IMR-90 (cell line): ENCODE data around the gene VCP. TPM values are rescaled to one million over a fixed set of nuclear protein-coding genes. Genes with fewer than 3 reads are reported as not detected.

Experiments used
- ATAC-seq: fragments of 200-7000 bp; cut with Tn5 transposase; 2 replicates; pipeline ENCODE4 v1.9.1; 2020; ENCODE audit warnings: low read depth, mild to moderate bottlenecking, moderate library complexity
- BruUV-seq: library from RNA; stranded (reverse); fragments of 400-500 nt; replicated peaks from 2 replicates; lab custom pipeline; 2021; lab: Mats Ljungman, UMichigan
- CTCF ChIA-PET: fragments of 300-600 bp; formaldehyde crosslinking; extraction: SDS; loops from one replicate; lab custom pipeline; 2021; ENCODE audit warnings: antibody characterized with exemption; lab: Yijun Ruan, JAX
- POLR2A ChIA-PET: fragments of 300-600 bp; sonication (Branson Sonifier 250); formaldehyde crosslinking; loops from one replicate; lab custom pipeline; 2022; ENCODE audit warnings: antibody characterized with exemption; ENCODE audit not compliant: unreplicated experiment; lab: Charles Lee
- DNase-seq: peaks from one replicate; pipeline ENCODE4 v3.0.0; 2013
- H2AFZ ChIP-seq: replicated peaks from 2 replicates; pipeline ENCODE3; 2013; ENCODE audit warnings: low read length, mild to moderate bottlenecking; ENCODE audit not compliant: poor library complexity
- H2AK5ac ChIP-seq: 2 replicates; pipeline ENCODE4 v1.6.1; 2013; ENCODE audit warnings: low read depth, low read length, inconsistent platforms
- H2AK9ac ChIP-seq: replicated peaks from 2 replicates; pipeline ENCODE3; 2013; ENCODE audit warnings: mild to moderate bottlenecking, low read depth, low read length, moderate library complexity; ENCODE audit not compliant: poor library complexity
- H2BK120ac ChIP-seq: 2 replicates; pipeline ENCODE4 v1.6.1; 2013; ENCODE audit warnings: low read depth, low read length, inconsistent platforms
- H2BK15ac ChIP-seq: 3 replicates; pipeline ENCODE4 v1.6.1; 2013; ENCODE audit warnings: low read depth, low read length, inconsistent platforms
- H2BK20ac ChIP-seq: 2 replicates; pipeline ENCODE4 v1.6.1; 2013; ENCODE audit warnings: low read depth, mild to moderate bottlenecking, inconsistent platforms, low read length, moderate library complexity
- H2BK5ac ChIP-seq: 2 replicates; pipeline ENCODE4 v1.6.1; 2013; ENCODE audit warnings: mild to moderate bottlenecking, low read depth, low read length, inconsistent platforms; ENCODE audit not compliant: poor library complexity, severe bottlenecking
- H3K14ac ChIP-seq: replicated peaks from 2 replicates; pipeline ENCODE4 v1.6.1; 2013; ENCODE audit warnings: low read depth, low read length, inconsistent platforms
- H3K18ac ChIP-seq: 2 replicates; pipeline ENCODE4 v1.6.1; 2013; ENCODE audit warnings: low read depth, low read length, control low read depth
- H3K23ac ChIP-seq: 2 replicates; pipeline ENCODE4 v1.6.1; 2013; ENCODE audit warnings: low read depth, low read length, inconsistent platforms
- H3K27ac ChIP-seq: 2 replicates; pipeline ENCODE4 v1.5.1; 2013; ENCODE audit warnings: mild to moderate bottlenecking, control low read depth, low read length; ENCODE audit not compliant: insufficient read depth
- H3K27me3 ChIP-seq: 2 replicates; pipeline ENCODE4 v1.6.1; 2013; ENCODE audit warnings: low read length; ENCODE audit not compliant: control insufficient read depth, insufficient read depth
- H3K36me3 ChIP-seq: 2 replicates; pipeline ENCODE4 v1.6.1; 2013; ENCODE audit warnings: low read length, mixed read lengths; ENCODE audit not compliant: control insufficient read depth, insufficient read depth
- H3K4ac ChIP-seq: 2 replicates; pipeline ENCODE4 v1.6.1; 2013; ENCODE audit warnings: low read depth, low read length, inconsistent platforms
- H3K4me1 ChIP-seq: 2 replicates; pipeline ENCODE4 v1.6.1; 2013; ENCODE audit warnings: low read length, mixed read lengths; ENCODE audit not compliant: control insufficient read depth, insufficient read depth
- H3K4me2 ChIP-seq: 2 replicates; pipeline ENCODE4 v1.6.1; 2013; ENCODE audit warnings: low read depth, mild to moderate bottlenecking, control low read depth, low read length, moderate library complexity
- H3K4me3 ChIP-seq: 2 replicates; pipeline ENCODE4 v1.5.1; 2013; ENCODE audit warnings: low read depth, mild to moderate bottlenecking, control low read depth, low read length, moderate library complexity; ENCODE audit not compliant: insufficient read depth
- H3K56ac ChIP-seq: 2 replicates; pipeline ENCODE4 v1.6.1; 2013; ENCODE audit warnings: low read length, inconsistent platforms; ENCODE audit not compliant: insufficient read depth; ENCODE audit errors: extremely low read depth
- H3K79me1 ChIP-seq, 2 experiments: 2 replicates each; pipeline ENCODE4 v1.6.1; 2013; ENCODE audit warnings: low read length in 2 of 2, inconsistent platforms in 1 of 2, low read depth in 1 of 2
- H3K9ac ChIP-seq: 2 replicates; pipeline ENCODE4 v1.6.1; 2013; ENCODE audit warnings: low read depth, low read length, control low read depth
- H3K9me1 ChIP-seq: 2 replicates; pipeline ENCODE4 v1.6.1; 2013; ENCODE audit warnings: low read length, inconsistent platforms; ENCODE audit not compliant: insufficient read depth
- H3K9me3 ChIP-seq: 2 replicates; pipeline ENCODE4 v1.6.1; 2013; ENCODE audit warnings: low read length; ENCODE audit not compliant: control insufficient read depth, insufficient read depth
- H4K20me1 ChIP-seq: 2 replicates; pipeline ENCODE4 v1.6.1; 2013; ENCODE audit warnings: low read length, inconsistent platforms; ENCODE audit not compliant: insufficient read depth
- H4K5ac ChIP-seq: 2 replicates; pipeline ENCODE4 v1.6.1; 2013; ENCODE audit warnings: mild to moderate bottlenecking, low read depth, low read length, control low read depth
- H4K8ac ChIP-seq, 2 experiments: 2 replicates each; pipeline ENCODE4 v1.6.1; 2013; ENCODE audit warnings: low read depth in 2 of 2, low read length in 2 of 2, control low read depth in 1 of 2, inconsistent platforms in 1 of 2
- H4K91ac ChIP-seq: 2 replicates; pipeline ENCODE4 v1.6.1; 2013; ENCODE audit warnings: low read depth, low read length, inconsistent platforms; ENCODE audit not compliant: insufficient read depth
- CEBPB ChIP-seq: IDR thresholded peaks from 2 replicates; pipeline ENCODE4 v1.6.1; 2012; ENCODE audit warnings: low read depth, low read length, improper control_type of control experiment
- CHD1 ChIP-seq: IDR thresholded peaks from 2 replicates; pipeline ENCODE4 v1.6.1; 2012; ENCODE audit warnings: low read depth, low read length, improper control_type of control experiment
- CTCF ChIP-seq: conservative IDR thresholded peaks from 2 replicates; pipeline ENCODE4 v1.5.1; 2012; ENCODE audit warnings: mild to moderate bottlenecking, low read depth, low read length, improper control_type of control experiment
- MAFK ChIP-seq: IDR thresholded peaks from 2 replicates; pipeline ENCODE4 v1.6.1; 2012; ENCODE audit warnings: low read depth, low read length, improper control_type of control experiment
- RCOR1 ChIP-seq: IDR thresholded peaks from 2 replicates; pipeline ENCODE4 v1.6.1; 2012; ENCODE audit warnings: mild to moderate bottlenecking, low read length, improper control_type of control experiment; ENCODE audit not compliant: insufficient replicate concordance
- SMC3 ChIP-seq: fragments of 150-350 bp; IDR thresholded peaks from 2 replicates; pipeline ENCODE4 v1.6.1; 2016; ENCODE audit warnings: low read depth, mild to moderate bottlenecking, antibody characterized with exemption, low read length, moderate library complexity
- WGBS, 2 experiments: methylation state at CpG; one replicate each; pipeline versions ENCODE4 v1.1.5 to v1.1.7; 2013; ENCODE audit warnings: missing lambda C conversion rate in 2 of 2; ENCODE audit not compliant: insufficient read length in 1 of 2; ENCODE audit errors: extremely low coverage in 2 of 2; 5-methylcytosine and 5-hydroxymethylcytosine counted together
- dilution Hi-C: fragments of 300-500 bp; cut with HindIII; formaldehyde crosslinking; loops from one replicate; pipeline ENCODE4 v1.14.3; 2018; ENCODE audit warnings: low sequenced_read_pairs; ENCODE audit not compliant: unreplicated experiment
- in situ Hi-C: fragments of 300-500 bp; cut with MboI; formaldehyde crosslinking; loops from 3 replicates; pipeline ENCODE4 v1.14.3; 2019; ENCODE audit warnings: low sequenced_read_pairs, inconsistent platforms, mixed read lengths
- intact Hi-C: fragments of 100-400 bp; cut with micrococcal nuclease; formaldehyde crosslinking; loops from 2 replicates; pipeline ENCODE4 v1.10.0; 2022
- polyA plus RNA-seq, 3 experiments: library from polyadenylated mRNA; depleted of rRNA; stranded (reverse); fragments of >200 nt; gene quantifications; 2 replicates each; pipeline ENCODE4 v1.2.3, GENCODE V29; 2012; ENCODE audit warnings: low replicate concordance in 1 of 3
- total RNA-seq: library from RNA; depleted of rRNA; stranded (reverse); fragments of >200 nt; gene quantifications from 2 replicates; pipeline ENCODE4 v1.2.3, GENCODE V29; 2012

VCP gene
- total and polyA plus RNA-seq, 2 of the 4 experiments (the other 2 are of a cell fraction) = 292 to 516 TPM

- Histone ChIP-seq H2AK5ac (no peak overlapping the region), H3K9me1 (0 out of 2 replicates have a peak, but pooled peaks cover 7% of the 10 kb centered on the region), H2AFZ (no peak overlapping the region), H2BK120ac (no peak overlapping the region), H3K18ac (no peak overlapping the region), H3K23ac (no peak overlapping the region), H3K56ac (no peak overlapping the region), H3K9me3 (no peaks in the 10 kb centered on the region), H3K4me3 (no peak overlapping the region), H4K91ac (no peak overlapping the region), H3K14ac (no peak overlapping the region), H2BK20ac (no peak overlapping the region), H2BK5ac (no peak overlapping the region), H3K4me2 (no peak overlapping the region), H2AK9ac (peak overlapping the region; percentile 9), H4K5ac (no peak overlapping the region), H3K79me1 (peaks cover 7 to 19% of the 10 kb centered on the region in 2 experiments; a peak in 3 of 4 replicates), H3K4ac (no peak overlapping the region), H3K27me3 (no peaks in the 10 kb centered on the region), H3K27ac (no peak overlapping the region), H4K20me1 (no peaks in the 10 kb centered on the region), H4K8ac (no peak overlapping the region), H3K9ac (no peak overlapping the region), H3K4me1 (no peaks in the 10 kb centered on the region), H2BK15ac (no peak overlapping the region), H3K36me3 (peaks cover 48% of the 10 kb centered on the region)
- WGBS, 2 experiments = 96% methylated on average over 5 of the region's 17 CpGs; no CpG with 5 or more reads in 1 of the 2 experiments
- no peak for DNase-seq
- dilution Hi-C loops (no loop called here), intact Hi-C loops (no loop called here), in situ Hi-C loops (no loop called here)
- CTCF ChIA-PET = interaction anchor here (0.6 kb wide), 1 partner anchor 413 kb away, joined by 8 read pairs; no protein-coding TSS in a partner anchor
- no peak for ATAC-seq
- POLR2A ChIA-PET = no interaction called here
- no TSS peak for BruUV-seq
- TF ChIP-seq MAFK (no peak), CEBPB (no peak), CTCF (no peak), CHD1 (no peak), RCOR1 (no peak), SMC3 (no peak)
These were observed 19.1 kb upstream of the VCP start for GRCh38 chr9:35091536-35091935.
